Neural cell (in vitro differentiated cells): Measurements from ENCODE around the gene BCAT1. TPM values are rescaled to one million over a fixed set of nuclear protein-coding genes. Genes with fewer than 3 reads are reported as not detected.

Experiments used
- H2AFZ ChIP-seq: fragments of 200-600, 300-800 bp; sonication (generic), shearing (Covaris generic); 2 replicates; pipeline ENCODE4 v1.6.0; 2014; ENCODE audit warnings: low read depth, mild to moderate bottlenecking, antibody characterized with exemption, low read length, moderate library complexity
- H3F3A ChIP-seq: fragments of 200-600 bp; shearing (Covaris generic); 2 replicates; pipeline ENCODE4 v1.6.1; 2016; ENCODE audit warnings: mild to moderate bottlenecking, moderate library complexity, mixed read lengths, antibody characterized with exemption, low read length; ENCODE audit not compliant: insufficient read depth, poor library complexity, severe bottlenecking
- H3K27ac ChIP-seq: fragments of 200-600, 300-800 bp; sonication (generic), shearing (Covaris generic); 2 replicates; pipeline ENCODE4 v1.5.1; 2014; ENCODE audit warnings: mild to moderate bottlenecking, low read length, moderate library complexity
- H3K27me3 ChIP-seq: fragments of 300-800, 200-600 bp; sonication (generic), shearing (Covaris generic); 2 replicates; pipeline ENCODE4 v1.6.0; 2014; ENCODE audit warnings: mild to moderate bottlenecking, low read depth, low read length, moderate library complexity; ENCODE audit not compliant: insufficient read depth
- H3K36me3 ChIP-seq: fragments of 300-800, 200-600 bp; sonication (generic), shearing (Covaris generic); 2 replicates; pipeline ENCODE4 v1.5.1; 2014; ENCODE audit warnings: mild to moderate bottlenecking, antibody characterized with exemption, low read length, moderate library complexity; ENCODE audit not compliant: insufficient read depth
- H3K4me2 ChIP-seq: fragments of 300-800, 200-600 bp; sonication (generic), shearing (Covaris generic); 2 replicates; pipeline ENCODE4 v1.6.0; 2014; ENCODE audit warnings: mild to moderate bottlenecking, low read length
- H3K4me3 ChIP-seq: fragments of 300-800, 200-600 bp; sonication (generic), shearing (Covaris generic); 2 replicates; pipeline ENCODE4 v1.5.1; 2014; ENCODE audit warnings: mild to moderate bottlenecking, low read length, moderate library complexity
- H3K79me2 ChIP-seq: fragments of 200-600 bp; shearing (Covaris generic); replicated peaks from 2 replicates; pipeline ENCODE4 v1.6.0; 2014; ENCODE audit warnings: mild to moderate bottlenecking, low read length, moderate library complexity; ENCODE audit not compliant: insufficient read depth
- H3K9ac ChIP-seq: fragments of 300-800, 200-600 bp; sonication (generic), shearing (Covaris generic); 2 replicates; pipeline ENCODE4 v1.6.1; 2016; ENCODE audit warnings: mild to moderate bottlenecking, low read length, mixed read lengths
- H3K9me2 ChIP-seq: fragments of 200-600 bp; shearing (Covaris generic); 2 replicates; pipeline ENCODE4 v1.6.1; 2016; ENCODE audit warnings: mild to moderate bottlenecking, low read length, mixed read lengths; ENCODE audit not compliant: insufficient read depth
- H3K9me3 ChIP-seq: fragments of 200-600, 300-800 bp; sonication (generic), shearing (Covaris generic); 2 replicates; pipeline ENCODE4 v1.6.1; 2016; ENCODE audit warnings: mild to moderate bottlenecking, mixed run types, low read length, moderate library complexity, mixed read lengths
- H4K20me1 ChIP-seq: fragments of 200-600 bp; shearing (Covaris generic); 2 replicates; pipeline ENCODE4 v1.6.1; 2016; ENCODE audit warnings: mild to moderate bottlenecking, mixed run types; ENCODE audit not compliant: insufficient read depth
- CTCF ChIP-seq: fragments of 450-650 bp; IDR thresholded peaks from 2 replicates; pipeline ENCODE4 v1.5.1; 2014; ENCODE audit warnings: antibody characterized with exemption, mild to moderate bottlenecking, moderate library complexity; ENCODE audit not compliant: poor library complexity, severe bottlenecking
- EP300 ChIP-seq: fragments of 450-650 bp; conservative IDR thresholded peaks from 2 replicates; pipeline ENCODE4 v1.6.1; 2014; ENCODE audit warnings: antibody characterized with exemption, mild to moderate bottlenecking, moderate library complexity; ENCODE audit not compliant: poor library complexity, severe bottlenecking
- EZH2 ChIP-seq: fragments of 200-600, 300-800 bp; shearing (Covaris generic), sonication (generic); IDR thresholded peaks from 2 replicates; pipeline ENCODE4 v1.6.1; 2014; ENCODE audit warnings: antibody characterized with exemption, low read length, borderline replicate concordance, mild to moderate bottlenecking; ENCODE audit not compliant: insufficient read depth, poor library complexity, severe bottlenecking
- MXI1 ChIP-seq: fragments of 450-650 bp; conservative IDR thresholded peaks from 2 replicates; pipeline ENCODE4 v1.6.1; 2014; ENCODE audit warnings: antibody characterized with exemption, mild to moderate bottlenecking; ENCODE audit not compliant: poor library complexity, severe bottlenecking
- POLR2AphosphoS5 ChIP-seq: IDR thresholded peaks from 2 replicates; pipeline ENCODE4 v1.6.1; 2012
- RAD21 ChIP-seq: fragments of 450-650 bp; conservative IDR thresholded peaks from 2 replicates; pipeline ENCODE4 v1.6.1; 2014; ENCODE audit warnings: antibody characterized with exemption, mild to moderate bottlenecking, moderate library complexity
- REST ChIP-seq: IDR thresholded peaks from 2 replicates; pipeline ENCODE4 v1.6.1; 2012; ENCODE audit warnings: borderline replicate concordance
- SMC3 ChIP-seq: fragments of 450-650 bp; conservative IDR thresholded peaks from 2 replicates; pipeline ENCODE4 v1.6.1; 2014; ENCODE audit warnings: antibody characterized with exemption, mild to moderate bottlenecking, moderate library complexity; ENCODE audit not compliant: poor library complexity
- TAF1 ChIP-seq: IDR thresholded peaks from 2 replicates; pipeline ENCODE4 v1.6.1; 2012; ENCODE audit warnings: low read depth
- polyA plus RNA-seq: library from polyadenylated mRNA; depleted of rRNA; stranded (reverse); fragments of >200 nt; gene quantifications from 2 replicates; pipeline ENCODE4 v1.2.3, GENCODE V29; 2014

Gene BCAT1
- polyA plus RNA-seq, 1 donor from 2014 or later = 31.3 TPM

GRCh38 chr12:24889411-24889810 lies 59.5 kb downstream of the BCAT1 start:
- Histone ChIP-seq H3K4me3 (no peak overlapping the region), H3K9ac (no peak overlapping the region), H3K27me3 (no peaks in the 10 kb centered on the region), H3K9me3 (no peaks in the 10 kb centered on the region), H3K36me3 (no peaks in the 10 kb centered on the region), H4K20me1 (no peaks in the 10 kb centered on the region), H3K79me2 (no peaks in the 10 kb centered on the region), H3K4me2 (no peak overlapping the region), H3K27ac (no peak overlapping the region), H3F3A (no peaks in the 10 kb centered on the region), H3K9me2 (no peaks in the 10 kb centered on the region), H2AFZ (no peak overlapping the region)
- no peak for TF ChIP-seq MXI1
- TF ChIP-seq POLR2AphosphoS5 = no peak
- TF ChIP-seq SMC3 = no peak
- no peak for TF ChIP-seq EZH2
- no peak for TF ChIP-seq CTCF
- TF ChIP-seq REST = no peak
- TF ChIP-seq EP300 = no peak
- TF ChIP-seq TAF1 = no peak
- no peak for TF ChIP-seq RAD21

- Histone ChIP-seq H3K9me3 (no peaks in the 10 kb centered on the region), H3K79me2 (no peaks in the 10 kb centered on the region), H3F3A (no peaks in the 10 kb centered on the region), H3K9me2 (no peaks in the 10 kb centered on the region), H3K9ac (no peak overlapping the region), H3K4me3 (no peak overlapping the region), H2AFZ (no peak overlapping the region), H3K27me3 (no peaks in the 10 kb centered on the region), H3K4me2 (no peak overlapping the region), H4K20me1 (no peaks in the 10 kb centered on the region), H3K36me3 (peaks cover 4% of the 10 kb centered on the region), H3K27ac (no peak overlapping the region)
- TF ChIP-seq REST = no peak
- no peak for TF ChIP-seq EZH2
- no peak for TF ChIP-seq RAD21
- no peak for TF ChIP-seq SMC3
- TF ChIP-seq POLR2AphosphoS5 = no peak
- TF ChIP-seq MXI1 = no peak
- no peak for TF ChIP-seq CTCF
- no peak for TF ChIP-seq EP300
- no peak for TF ChIP-seq TAF1
These were observed 60.1 kb downstream of the BCAT1 start for GRCh38 chr12:24888813-24889212.
